HCT116 (cell line): ENCODE measurements around the gene SHISA8.

Experiments used
- ATF3 ChIP-seq: IDR thresholded peaks from 2 replicates; pipeline ENCODE4 v1.6.1; 2012
- CBX3 ChIP-seq: IDR thresholded peaks from 2 replicates; pipeline ENCODE4 v1.6.1; 2012; ENCODE audit warnings: low read depth
- CTCF ChIP-seq, 3 experiments: fragments of 200-600 bp in 1 of 3; sonication (generic) in 1 of 3; IDR thresholded peaks in 2 of 3; conservative IDR thresholded peaks in 1 of 3; 2 replicates each; pipeline ENCODE4 v1.5.1; 2012 to 2017; ENCODE audit warnings: low read depth in 2 of 3, low read length in 2 of 3, antibody characterized with exemption in 1 of 3, borderline replicate concordance in 1 of 3, control low read depth in 1 of 3, mild to moderate bottlenecking in 1 of 3, mixed read lengths in 1 of 3, mixed run types in 1 of 3, moderate library complexity in 1 of 3; ENCODE audit not compliant: insufficient read depth in 1 of 3
- ELF1 ChIP-seq: IDR thresholded peaks from 2 replicates; pipeline ENCODE4 v1.6.1; 2012; ENCODE audit warnings: low read depth, borderline replicate concordance
- EZH2 ChIP-seq: fragments of 200-600 bp; sonication (generic); IDR thresholded peaks from 2 replicates; pipeline ENCODE4 v1.6.1; 2017; ENCODE audit warnings: antibody characterized with exemption, mixed run types
- EZH2phosphoT487 ChIP-seq: fragments of 200-600 bp; IDR thresholded peaks from 2 replicates; pipeline ENCODE4 v1.6.1; 2018; ENCODE audit warnings: antibody characterized with exemption, borderline replicate concordance
- JUND ChIP-seq: IDR thresholded peaks from 2 replicates; pipeline ENCODE4 v1.6.1; 2012
- POLR2A ChIP-seq: IDR thresholded peaks from 2 replicates; pipeline ENCODE4 v1.7.0; 2011; ENCODE audit warnings: borderline replicate concordance; ENCODE audit not compliant: insufficient read depth, insufficient read length; ENCODE audit errors: extremely low read depth
- POLR2AphosphoS5 ChIP-seq: IDR thresholded peaks from 2 replicates; pipeline ENCODE4 v1.6.1; 2011; ENCODE audit warnings: mild to moderate bottlenecking, low read depth, low read length, moderate library complexity
- REST ChIP-seq: IDR thresholded peaks from 2 replicates; pipeline ENCODE4 v1.6.1; 2012; ENCODE audit warnings: low read depth
- SIN3A ChIP-seq: IDR thresholded peaks from 2 replicates; pipeline ENCODE4 v1.6.1; 2012; ENCODE audit warnings: low read depth

- TF ChIP-seq CTCF (IDR thresholded peaks at IDR 0.05 in 2 of 3, conservative IDR thresholded peaks at IDR 0.05 in 1 of 3; ENCODE audit: borderline replicate concordance in 1 of 3, insufficient read depth in 1 of 3, low read depth in 2 of 3, low read length in 2 of 3) = peak; percentile 34 to 79 (median 73); a peak in 5 of 6 replicates
- no peak for TF ChIP-seq JUND
- no peak for TF ChIP-seq REST
- no peak for TF ChIP-seq POLR2A
- no peak for TF ChIP-seq EZH2phosphoT487
- no peak for TF ChIP-seq CBX3
- no peak for TF ChIP-seq EZH2
- no peak for TF ChIP-seq ELF1
- TF ChIP-seq POLR2AphosphoS5 = no peak
- no peak for TF ChIP-seq ATF3
- no peak for TF ChIP-seq SIN3A
These were observed 11.0 kb upstream of the SHISA8 start for GRCh38 chr22:41925783-41926460.
